Esophagus muscularis mucosa (tissue), 4 donors: ENCODE measurements around the gene PLIN5. TPM values are rescaled to one million over a fixed set of nuclear protein-coding genes. Genes with fewer than 3 reads are reported as not detected.

ENCODE experiments used
- DNase-seq: peaks from one replicate; pipeline ENCODE4 v3.0.0-alpha.2; 2017; ENCODE audit errors: extremely low spot score
- H3K27ac ChIP-seq, 4 donors: fragments of 200-600 bp; sonication (generic); replicated peaks in 1 of 4; 1 replicate in 3 of 4; 2 replicates in 1 of 4; pipeline ENCODE4 v1.5.1; 2016 to 2019; ENCODE audit warnings: mild to moderate bottlenecking in 1 of 4
- H3K27me3 ChIP-seq, 4 donors: fragments of 200-600 bp; sonication (generic); one replicate each; pipeline versions ENCODE4 v1.5.1 to v1.6.0; 2016 to 2019
- H3K36me3 ChIP-seq, 4 donors: fragments of 200-600 bp; sonication (generic); one replicate each; pipeline ENCODE4 v1.5.1; 2016 to 2019
- H3K4me1 ChIP-seq, 4 donors: fragments of 200-600 bp; sonication (generic); one replicate each; pipeline ENCODE4 v1.5.1; 2016 to 2019
- H3K4me3 ChIP-seq, 4 donors: fragments of 200-600 bp; sonication (generic); 1 replicate in 2 of 4; 2 replicates in 2 of 4; pipeline ENCODE4 v1.5.1; 2016 to 2019; ENCODE audit warnings: mild to moderate bottlenecking in 4 of 4, moderate library complexity in 1 of 4
- H3K9me3 ChIP-seq, 4 donors: fragments of 200-600 bp; sonication (generic); 1 replicate in 3 of 4; 2 replicates in 1 of 4; pipeline ENCODE4 v1.5.1; 2016 to 2019
- EP300 ChIP-seq: sonication (generic); formaldehyde crosslinking; IDR thresholded peaks from one replicate; pipeline ENCODE4 v1.6.1; 2017; ENCODE audit warnings: antibody characterized with exemption
- POLR2A ChIP-seq: fragments of 450-650 bp; IDR thresholded peaks from one replicate; pipeline ENCODE4 v1.6.1; 2017; ENCODE audit warnings: antibody characterized with exemption, moderate library complexity, mild to moderate bottlenecking, low read depth
- POLR2AphosphoS5 ChIP-seq, 2 donors: sonication (generic); formaldehyde crosslinking; IDR thresholded peaks; one replicate each; pipeline ENCODE4 v1.6.1; 2017; ENCODE audit warnings: antibody characterized with exemption in 2 of 2
- WGBS: methylation state at CpG from one replicate; pipeline ENCODE4 v1.1.5; 2018; 5-methylcytosine and 5-hydroxymethylcytosine counted together
- intact Hi-C: fragments of 100-400 bp; cut with DNase I; formaldehyde crosslinking; loops from one replicate; pipeline ENCODE4 v1.15.1; 2023
- total RNA-seq, 4 donors: library from RNA; depleted of rRNA; stranded (reverse); fragments of >200 nt; gene quantifications; one replicate each; pipeline versions ENCODE4 v1.1.0 to v1.2.1, GENCODE V29; 2016
- TF ChIP-seq, protein P1 (sequence below), 3 experiments: fragments of 200-600 bp in 2 of 3; fragments of 450-650 bp in 1 of 3; sonication (generic) in 2 of 3; IDR thresholded peaks; one replicate each; pipeline ENCODE4 v1.5.1; 2017 to 2019; ENCODE audit warnings: antibody characterized with exemption in 3 of 3, mild to moderate bottlenecking in 2 of 3, moderate library complexity in 1 of 3

Gene PLIN5
- total RNA-seq, 4 donors from 2014 or later: 7.9 to 11.9 (median 9.1) TPM

DNA sequence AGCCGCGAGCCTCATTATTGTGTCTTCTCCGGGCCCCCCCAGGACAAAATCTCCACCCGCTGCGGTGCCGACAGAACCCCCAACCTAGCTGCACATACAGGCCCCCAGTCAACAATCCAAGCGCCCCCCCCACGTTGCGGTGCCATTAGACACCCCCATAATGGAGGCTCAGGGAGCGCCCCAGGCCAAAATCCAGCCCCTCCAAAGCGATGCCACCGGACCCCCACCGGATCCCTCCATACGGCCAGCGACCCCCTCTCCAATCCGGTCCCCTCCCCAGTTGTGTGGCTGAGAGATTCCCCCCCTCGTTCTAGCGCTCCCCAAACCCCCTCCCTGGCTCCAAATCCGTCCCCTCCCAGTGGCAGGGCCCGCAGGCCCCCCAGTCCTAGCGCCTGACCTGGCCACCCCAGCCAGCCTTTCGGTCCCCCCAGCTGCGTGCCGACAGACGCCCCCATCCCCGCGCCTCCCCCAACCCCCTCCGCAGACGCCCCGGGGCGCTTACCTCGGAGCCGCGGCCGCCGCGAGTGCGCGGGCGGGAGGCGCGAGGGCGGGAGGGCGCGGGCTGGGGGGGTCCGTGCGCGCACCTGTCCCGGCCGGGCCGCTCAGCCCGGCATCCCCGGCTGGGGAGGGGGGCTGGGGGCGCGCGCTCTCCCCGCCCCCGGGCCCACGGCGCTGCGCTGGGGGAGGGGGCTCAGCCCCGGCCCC is 46.1 kb upstream of the PLIN5 start:
- Histone ChIP-seq H3K4me1 (peaks cover 16 to 34% (median 32%) of the 10 kb centered on the region in 4 donors), H3K27me3 (peaks cover 4 to 96% (median 46%) of the 10 kb centered on the region in 4 donors), H3K9me3 (no peaks in the 10 kb centered on the region), H3K4me3 (peak overlapping the region; percentile 35 to 59 (median 42)), H3K27ac (peak overlapping the region in 2 of 4 donors; percentile 23 to 30), H3K36me3 (no peaks in the 10 kb centered on the region)
- intact Hi-C loops: no loop called here
- no peak for DNase-seq
- no peak for TF ChIP-seq POLR2A
- TF ChIP-seq, protein P1, sequence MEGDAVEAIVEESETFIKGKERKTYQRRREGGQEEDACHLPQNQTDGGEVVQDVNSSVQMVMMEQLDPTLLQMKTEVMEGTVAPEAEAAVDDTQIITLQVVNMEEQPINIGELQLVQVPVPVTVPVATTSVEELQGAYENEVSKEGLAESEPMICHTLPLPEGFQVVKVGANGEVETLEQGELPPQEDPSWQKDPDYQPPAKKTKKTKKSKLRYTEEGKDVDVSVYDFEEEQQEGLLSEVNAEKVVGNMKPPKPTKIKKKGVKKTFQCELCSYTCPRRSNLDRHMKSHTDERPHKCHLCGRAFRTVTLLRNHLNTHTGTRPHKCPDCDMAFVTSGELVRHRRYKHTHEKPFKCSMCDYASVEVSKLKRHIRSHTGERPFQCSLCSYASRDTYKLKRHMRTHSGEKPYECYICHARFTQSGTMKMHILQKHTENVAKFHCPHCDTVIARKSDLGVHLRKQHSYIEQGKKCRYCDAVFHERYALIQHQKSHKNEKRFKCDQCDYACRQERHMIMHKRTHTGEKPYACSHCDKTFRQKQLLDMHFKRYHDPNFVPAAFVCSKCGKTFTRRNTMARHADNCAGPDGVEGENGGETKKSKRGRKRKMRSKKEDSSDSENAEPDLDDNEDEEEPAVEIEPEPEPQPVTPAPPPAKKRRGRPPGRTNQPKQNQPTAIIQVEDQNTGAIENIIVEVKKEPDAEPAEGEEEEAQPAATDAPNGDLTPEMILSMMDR (IDR thresholded peaks at IDR 0.05): no peak
- no peak for TF ChIP-seq EP300
- no peak for TF ChIP-seq POLR2AphosphoS5 (IDR thresholded peaks at IDR 0.05)
- 1% methylated on average over 9 of the region's 62 CpGs for WGBS

DNA sequence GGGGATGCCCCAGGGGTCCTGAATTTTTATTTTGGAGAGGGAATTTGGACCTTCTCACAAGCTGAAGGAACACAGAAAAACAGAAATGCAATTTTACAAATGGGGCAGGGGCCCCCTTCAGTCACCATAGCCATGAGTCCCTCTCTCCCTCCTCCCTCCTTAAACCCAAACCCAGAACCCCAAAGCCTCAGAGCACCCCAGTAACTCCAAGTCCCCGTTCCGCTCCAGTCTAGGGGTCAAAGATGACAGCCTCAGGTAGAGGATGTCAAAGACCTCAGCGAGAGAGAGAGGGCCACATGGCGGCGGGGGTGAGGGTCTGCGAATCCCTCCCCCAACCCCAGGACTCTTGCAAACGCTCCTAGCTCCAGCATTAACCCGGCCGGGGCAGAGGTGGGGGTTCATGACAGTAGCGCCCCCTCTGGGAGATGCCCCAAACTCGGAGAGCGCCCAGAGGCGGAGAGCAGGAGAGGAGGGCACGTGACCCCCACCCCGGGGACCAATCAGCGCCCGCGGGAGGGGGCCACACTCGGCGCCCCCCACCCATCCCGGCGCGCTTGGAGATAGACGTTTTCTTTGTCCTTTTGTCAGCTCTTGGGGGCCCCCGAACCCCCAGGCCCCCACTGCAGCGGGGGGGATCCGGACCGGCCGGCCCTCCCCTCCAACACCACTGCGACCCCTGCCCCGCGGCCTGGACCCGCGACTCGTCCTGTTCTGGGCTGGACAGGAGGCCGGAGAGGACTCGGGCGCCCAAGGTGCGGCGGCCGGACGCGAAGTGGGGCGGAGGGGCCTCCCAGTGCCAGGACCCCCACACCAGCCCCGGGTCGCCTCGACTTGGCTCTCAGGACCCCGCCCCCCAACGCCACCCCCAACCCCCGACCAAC is 45.2 kb upstream of the PLIN5 start:
- WGBS: 28% methylated on average over 7 of the region's 50 CpGs
- no peaks in the 10 kb centered on the region for H3K9me3 ChIP-seq
- peaks cover 4 to 97% (median 47%) of the 10 kb centered on the region in 4 donors for H3K27me3 ChIP-seq
- intact Hi-C loops: no loop called here
- peaks cover 16 to 41% (median 36%) of the 10 kb centered on the region in 4 donors for H3K4me1 ChIP-seq
- peak overlapping the region; percentile 35 to 59 (median 42) for H3K4me3 ChIP-seq
- no peak for TF ChIP-seq EP300
- no peak for TF ChIP-seq POLR2AphosphoS5 (IDR thresholded peaks at IDR 0.05)
- no peak for TF ChIP-seq POLR2A
- TF ChIP-seq, protein P1 (IDR thresholded peaks at IDR 0.05): no peak
- H3K27ac ChIP-seq: peak overlapping the region in 3 of 4 donors; percentile 23 to 48 (median 30)
- DNase-seq: no peak
- H3K36me3 ChIP-seq: no peaks in the 10 kb centered on the region

DNA sequence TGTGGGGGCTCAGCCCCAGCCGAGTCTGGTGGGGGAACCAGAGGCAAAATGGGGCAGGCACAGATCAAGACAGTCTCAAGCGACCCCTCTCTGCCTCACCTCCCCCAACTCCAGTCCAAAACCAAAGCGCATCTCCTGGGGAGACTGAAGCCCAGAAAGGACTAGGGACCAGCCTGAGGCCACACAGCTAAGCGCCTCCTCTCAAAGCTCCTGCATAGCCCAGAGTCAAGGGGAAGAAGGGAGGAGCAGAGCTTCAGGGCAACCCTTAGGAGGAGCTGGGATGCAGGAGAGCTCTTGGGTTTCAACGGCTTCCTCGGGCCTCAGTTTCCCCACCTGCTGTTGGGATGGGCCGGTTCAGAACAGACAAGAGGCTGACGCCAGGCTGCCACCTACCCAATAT is 44.4 kb upstream of the PLIN5 start:
- H3K27me3 ChIP-seq: peaks cover 4 to 97% (median 47%) of the 10 kb centered on the region in 4 donors

GRCh38 chr19:4578552-4579248 is 43.7 kb upstream of the PLIN5 start:
- no peaks in the 10 kb centered on the region for H3K9me3 ChIP-seq
- H3K36me3 ChIP-seq: no peaks in the 10 kb centered on the region
- intact Hi-C loops: loop anchor here (5.0 kb wide), 1 partner anchor 59 kb away; the partner anchor contains the start of gene TNFAIP8L1
- DNase-seq: no peak
- TF ChIP-seq EP300 (no peak), POLR2AphosphoS5 (IDR thresholded peaks at IDR 0.05) (no peak), POLR2A (no peak)
- TF ChIP-seq, protein P1 (IDR thresholded peaks at IDR 0.05): no peak
- H3K4me3 ChIP-seq: no peak overlapping the region
- H3K4me1 ChIP-seq: peaks cover 13 to 36% (median 28%) of the 10 kb centered on the region in 4 donors
- H3K27ac ChIP-seq: no peak overlapping the region
- H3K27me3 ChIP-seq: peaks cover 4 to 97% (median 44%) of the 10 kb centered on the region in 4 donors
- 72% methylated on average over 11 of the region's 11 CpGs for WGBS

More for the DNA sequence above, 44.4 kb upstream of the PLIN5 start:
- Histone ChIP-seq H3K4me3 (no peak overlapping the region), H3K36me3 (no peaks in the 10 kb centered on the region), H3K9me3 (no peaks in the 10 kb centered on the region), H3K27ac (no peak overlapping the region), H3K4me1 (peaks cover 17 to 42% (median 34%) of the 10 kb centered on the region in 4 donors)
- intact Hi-C loops: loop anchor here (5.0 kb wide), 1 partner anchor 58 kb away; the partner anchor contains the start of gene TNFAIP8L1
- DNase-seq: no peak
- no peak for TF ChIP-seq POLR2AphosphoS5 (IDR thresholded peaks at IDR 0.05)
- TF ChIP-seq, protein P1 (IDR thresholded peaks at IDR 0.05): no peak
- WGBS: 81% methylated on average over 4 of the region's 8 CpGs
